ENCODE data around the gene C1QL1.
A peak's percentile ranks its signal among the peaks of the same experiment; 100 is the strongest.

The C1QL1 gene

DNA sequence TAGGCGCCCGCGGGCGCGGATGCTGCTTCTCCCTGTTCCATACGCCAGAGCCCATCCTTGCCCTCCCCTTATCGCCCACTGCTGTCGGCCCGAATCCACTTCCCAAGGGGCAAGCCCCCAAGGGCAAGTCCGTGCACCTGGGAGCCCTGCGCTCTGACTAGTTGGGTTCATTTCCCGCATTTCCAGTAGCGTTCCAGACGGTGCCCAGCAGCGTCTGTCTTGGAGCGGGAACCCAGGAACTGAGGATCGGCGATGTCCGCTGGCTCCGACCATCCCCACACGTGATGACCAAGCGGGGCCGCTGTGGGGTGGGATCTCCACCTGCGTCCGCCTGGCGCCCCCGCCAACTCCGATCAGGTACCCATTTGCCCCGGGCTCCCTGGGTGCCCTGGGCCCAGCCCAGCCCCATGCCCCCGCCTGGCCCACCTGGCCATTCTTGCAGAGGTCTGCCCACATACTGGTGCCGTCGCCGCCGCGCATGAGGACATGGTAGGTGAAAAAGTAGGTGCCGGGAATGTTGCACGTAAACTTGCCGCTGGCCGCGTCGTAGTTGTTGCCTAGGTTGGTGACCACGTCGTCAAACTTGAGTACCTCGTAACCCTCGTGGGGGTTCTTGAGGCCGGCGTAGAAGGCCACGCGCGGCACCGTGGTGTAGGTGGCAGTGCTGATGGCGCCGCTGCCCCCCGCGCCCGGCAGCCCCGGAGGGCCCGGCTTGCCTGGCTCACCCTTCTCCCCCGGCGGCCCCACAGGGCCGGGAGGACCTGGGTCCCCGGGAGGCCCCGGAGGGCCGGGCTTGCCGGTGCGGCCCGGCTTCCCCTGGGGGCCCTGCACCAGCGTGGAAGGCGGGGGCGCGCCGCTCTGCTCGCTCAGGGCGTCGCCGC lies 837 bp downstream of the C1QL1 start:
- FAIRE-seq (no peak), DNase-seq (ENCODE audit: insufficient read length, low spot score) (no peak)
- TF ChIP-seq TAF1 (IDR thresholded peaks at IDR 0.05; ENCODE audit: low read depth, low read length) (no peak), PAX5 (IDR thresholded peaks at IDR 0.05; ENCODE audit: insufficient read depth, low read length, severe bottlenecking) (no peak), POLR2A (IDR thresholded peaks at IDR 0.05; ENCODE audit: low read depth, low read length) (no peak)

DNA sequence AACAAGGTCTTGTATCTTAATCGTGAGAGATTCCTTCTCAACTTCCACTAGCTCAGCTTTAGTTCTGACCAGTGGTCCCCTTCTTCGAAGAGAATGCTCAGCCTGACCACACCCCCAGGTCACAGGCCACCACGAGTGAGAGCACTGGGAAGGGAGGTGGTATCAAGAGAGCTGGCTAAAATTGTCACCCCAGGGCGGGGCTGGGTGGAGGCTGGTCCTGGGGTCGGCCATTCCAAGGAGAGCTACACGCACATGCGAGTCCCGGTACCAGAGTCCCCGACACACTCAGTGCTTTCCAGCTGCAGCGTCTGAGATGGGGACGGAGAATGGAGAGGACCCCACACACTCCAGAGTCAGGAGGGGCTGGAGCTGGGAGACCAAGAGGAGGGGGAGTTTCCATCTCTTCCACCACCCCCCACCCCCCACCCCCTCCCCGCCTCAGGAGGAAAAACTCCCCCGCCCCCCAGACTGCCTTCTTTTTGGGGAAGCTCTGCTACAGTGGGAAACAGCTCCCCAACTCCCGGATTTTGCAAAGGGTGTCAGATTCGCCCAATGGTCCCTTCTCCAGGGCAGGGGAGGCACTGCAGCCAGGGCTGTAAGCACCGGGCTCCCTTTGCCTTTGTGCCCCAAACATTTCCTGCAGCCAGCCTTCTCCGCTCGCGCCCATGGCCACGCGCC lies 1.6 kb downstream of the C1QL1 start:
- DNase-seq (ENCODE audit: insufficient read length, low spot score): no peak
- FAIRE-seq: no peak
- TF ChIP-seq POLR2A (IDR thresholded peaks at IDR 0.05; ENCODE audit: low read depth, low read length) (no peak), SPI1 (IDR thresholded peaks at IDR 0.05; ENCODE audit: low read depth, low read length) (no peak)

DNA sequence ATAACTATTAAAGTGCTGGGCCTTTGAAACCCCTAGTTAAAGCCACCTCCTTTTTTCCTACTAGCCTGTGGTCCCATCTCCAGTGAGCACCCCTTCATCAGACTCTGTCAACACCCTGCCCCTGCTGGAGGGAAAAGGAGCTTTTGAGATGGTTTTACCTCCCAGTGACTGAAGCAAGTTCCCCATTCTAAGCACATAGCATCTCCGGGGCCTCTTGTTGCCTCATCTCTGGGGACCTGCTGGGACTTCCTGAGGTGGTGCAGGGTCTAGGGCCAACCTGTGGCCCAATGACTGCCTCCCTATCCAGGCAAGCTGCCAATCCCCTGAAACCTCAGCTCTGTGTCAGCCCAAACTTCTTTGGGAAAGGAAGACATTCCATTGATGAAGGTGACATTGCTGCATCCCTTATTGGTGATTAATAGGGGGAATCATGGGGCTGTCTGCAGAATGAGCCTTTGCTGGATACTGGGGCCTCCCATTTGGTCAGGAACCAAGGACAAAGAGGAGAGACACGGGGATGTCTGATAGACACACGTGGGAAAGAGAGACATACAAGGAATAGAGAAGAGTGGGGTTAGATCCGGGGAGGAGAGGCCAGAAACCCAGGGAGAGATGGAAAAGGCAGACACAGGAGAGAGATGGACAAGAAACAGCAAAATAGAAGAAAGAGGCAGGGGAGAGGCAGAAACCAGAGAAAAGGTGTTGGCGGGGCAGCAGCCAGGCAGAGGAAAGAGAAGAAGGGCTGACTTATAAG lies 2.4 kb downstream of the C1QL1 start:
- FAIRE-seq (no peak), DNase-seq (ENCODE audit: insufficient read length, low spot score) (no peak)
- TF ChIP-seq POLR2AphosphoS5 (IDR thresholded peaks at IDR 0.05; ENCODE audit: low read depth, low read length) (no peak), SPI1 (IDR thresholded peaks at IDR 0.05; ENCODE audit: low read depth, low read length) (no peak), POLR2A (IDR thresholded peaks at IDR 0.05; ENCODE audit: low read depth, low read length) (no peak), TAF1 (IDR thresholded peaks at IDR 0.05; ENCODE audit: low read depth, low read length) (no peak)

DNA sequence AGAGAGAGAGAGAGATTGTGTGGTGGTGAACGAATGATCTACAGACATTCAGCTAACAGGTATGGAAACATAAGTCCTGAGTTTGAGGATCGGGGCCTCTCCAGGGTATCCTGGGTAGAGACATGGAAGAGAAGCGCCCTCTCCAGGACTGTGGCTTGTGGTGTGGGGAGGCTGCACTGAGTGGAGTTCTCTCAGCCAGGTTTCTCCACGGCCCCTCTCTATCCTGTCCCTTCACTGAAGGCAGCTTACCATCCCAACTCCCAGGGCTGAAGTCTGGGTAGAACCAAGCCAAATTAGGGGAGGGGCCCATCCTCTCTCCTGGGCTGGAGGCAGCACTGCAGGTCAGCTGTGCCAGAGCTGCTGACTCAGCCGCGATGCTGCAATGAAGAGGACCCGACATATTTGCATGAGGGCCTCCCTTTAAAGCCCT lies 6.2 kb downstream of the C1QL1 start:
- DNase-seq (ENCODE audit: insufficient read length, low spot score) (no peak), FAIRE-seq (no peak)
- TF ChIP-seq POU2F2 (IDR thresholded peaks at IDR 0.05; ENCODE audit: low read depth, low read length) (no peak), PAX5 (IDR thresholded peaks at IDR 0.05; ENCODE audit: insufficient read depth, low read length, severe bottlenecking) (no peak), SPI1 (IDR thresholded peaks at IDR 0.05; ENCODE audit: low read depth, low read length) (no peak), POLR2AphosphoS5 (IDR thresholded peaks at IDR 0.05; ENCODE audit: low read depth, low read length) (no peak), POLR2A (IDR thresholded peaks at IDR 0.05; ENCODE audit: low read depth, low read length) (no peak), TAF1 (IDR thresholded peaks at IDR 0.05; ENCODE audit: low read depth, low read length) (no peak)

DNA sequence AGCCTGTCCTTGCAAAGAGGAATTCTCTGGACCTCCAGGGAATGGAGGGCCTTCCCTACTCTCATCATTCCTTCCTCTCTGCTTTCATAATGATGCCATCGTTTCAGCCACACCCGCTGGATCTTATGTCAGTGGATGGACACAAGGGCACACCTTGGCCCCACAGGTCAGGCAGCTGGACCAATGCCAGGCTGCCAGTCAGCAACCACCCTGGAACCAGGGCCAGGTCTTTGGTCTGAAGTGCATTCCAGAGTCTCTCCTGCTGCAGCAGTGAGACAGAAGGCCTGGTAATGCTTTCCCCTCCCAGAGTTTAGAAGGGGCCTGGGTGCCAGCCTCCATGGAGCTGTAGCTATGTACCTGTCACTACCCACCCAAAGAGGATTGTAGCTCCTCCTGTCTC lies 7.4 kb downstream of the C1QL1 start:
- no peak for FAIRE-seq
- TF ChIP-seq PAX5 (IDR thresholded peaks at IDR 0.05; ENCODE audit: insufficient read depth, low read length, severe bottlenecking) (no peak), POLR2AphosphoS5 (IDR thresholded peaks at IDR 0.05; ENCODE audit: low read depth, low read length) (no peak), POU2F2 (IDR thresholded peaks at IDR 0.05; ENCODE audit: low read depth, low read length) (no peak), SPI1 (IDR thresholded peaks at IDR 0.05; ENCODE audit: low read depth, low read length) (no peak), POLR2A (IDR thresholded peaks at IDR 0.05; ENCODE audit: low read depth, low read length) (no peak), TAF1 (IDR thresholded peaks at IDR 0.05; ENCODE audit: low read depth, low read length) (no peak)
- DNase-seq (ENCODE audit: insufficient read length, low spot score): no peak

DNA sequence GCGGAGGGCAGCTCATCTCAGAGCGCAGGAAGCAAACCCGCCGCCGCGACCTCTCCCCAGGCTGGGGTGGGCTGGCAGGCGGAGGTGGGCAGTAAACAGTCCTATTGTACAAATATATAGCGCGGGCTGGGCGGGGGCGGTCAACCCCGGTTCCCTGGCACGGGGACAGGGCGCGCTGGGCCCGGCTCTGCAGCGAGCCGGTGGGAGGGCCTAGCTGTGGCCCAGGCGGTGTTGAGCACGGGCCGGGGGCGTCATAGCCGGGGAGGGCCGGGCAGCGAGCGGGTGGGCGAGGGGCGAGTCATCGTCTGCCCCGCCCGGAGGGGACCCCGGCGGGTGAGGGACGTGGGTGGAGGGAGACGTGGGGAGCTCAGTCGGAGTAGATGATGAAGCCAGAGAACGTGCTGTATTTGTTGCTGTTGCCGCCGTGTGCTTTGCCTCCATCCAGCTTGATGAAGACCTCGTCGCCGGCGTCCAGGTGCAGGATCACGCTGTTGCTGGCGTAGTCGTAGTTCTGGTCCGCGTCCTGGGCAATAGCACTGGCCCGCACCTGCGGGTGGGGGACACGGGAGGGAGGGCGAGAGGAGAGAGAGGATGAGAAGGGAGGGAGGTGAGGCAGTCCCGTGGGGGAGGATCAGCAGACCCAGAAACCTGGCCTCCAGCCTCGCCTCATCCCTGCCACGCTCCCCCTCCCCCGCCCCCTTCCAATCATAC lies 8.1 kb downstream of the C1QL1 start:
- DNase-seq (ENCODE audit: insufficient read length, low spot score) (no peak), FAIRE-seq (peak; percentile 74)
- TF ChIP-seq PAX5 (IDR thresholded peaks at IDR 0.05; ENCODE audit: insufficient read depth, low read length, severe bottlenecking) (no peak), POU2F2 (IDR thresholded peaks at IDR 0.05; ENCODE audit: low read depth, low read length) (no peak), POLR2AphosphoS5 (IDR thresholded peaks at IDR 0.05; ENCODE audit: low read depth, low read length) (no peak), TAF1 (IDR thresholded peaks at IDR 0.05; ENCODE audit: low read depth, low read length) (no peak), SPI1 (IDR thresholded peaks at IDR 0.05; ENCODE audit: low read depth, low read length) (no peak), POLR2A (IDR thresholded peaks at IDR 0.05; ENCODE audit: low read depth, low read length) (no peak)

DNA sequence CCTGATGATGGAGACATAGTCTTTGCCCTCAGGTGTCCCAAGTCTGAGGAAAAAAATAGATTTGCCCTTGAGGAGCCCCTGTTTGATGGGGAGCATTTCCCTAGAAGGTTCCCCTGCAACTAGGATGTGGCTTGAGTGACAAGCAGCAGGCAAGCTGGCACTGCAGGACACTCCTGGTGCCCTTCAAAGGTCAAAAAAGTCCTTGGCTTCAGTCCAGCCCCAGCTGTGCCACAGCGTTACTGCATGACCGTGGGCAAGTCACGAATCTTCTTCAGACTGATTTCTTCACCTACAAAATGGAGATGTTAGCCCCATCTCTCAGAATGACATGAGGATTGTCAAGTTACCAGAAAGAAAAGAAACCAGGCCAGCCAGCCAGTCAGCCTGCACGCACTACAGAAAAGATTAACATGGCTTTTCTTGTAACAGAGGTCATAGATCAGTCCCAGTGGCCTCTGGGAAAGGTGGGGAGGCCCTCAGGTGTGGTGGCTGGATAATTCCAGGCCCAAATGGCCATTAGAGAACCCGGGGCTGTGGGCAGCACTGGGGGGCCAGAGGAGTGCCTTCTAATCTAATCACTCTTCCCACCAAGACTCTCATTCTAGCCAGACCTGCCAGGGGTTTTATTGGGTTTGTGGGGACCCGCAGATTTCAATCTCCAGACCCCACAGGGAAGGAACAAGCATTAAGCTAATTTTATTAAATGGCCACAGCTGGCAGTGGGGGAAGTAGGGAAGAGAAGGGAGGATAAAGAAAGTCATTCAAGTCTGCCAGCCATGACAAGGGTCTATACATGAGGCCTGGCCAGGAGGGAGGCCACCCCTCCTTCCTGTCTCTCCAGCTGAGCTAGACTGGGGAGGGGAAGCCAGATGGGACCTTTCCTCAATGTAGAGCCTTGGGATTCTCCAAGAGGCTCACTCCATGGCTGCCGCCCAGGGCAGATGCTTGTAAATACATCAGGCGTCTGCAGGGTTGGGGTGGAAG lies 10.8 kb downstream of the C1QL1 start:
- no peak for TF ChIP-seq POLR2AphosphoS5 (IDR thresholded peaks at IDR 0.05; ENCODE audit: low read depth, low read length)
- no peak for TF ChIP-seq PAX5 (IDR thresholded peaks at IDR 0.05; ENCODE audit: insufficient read depth, low read length, severe bottlenecking)
- TF ChIP-seq SPI1 (IDR thresholded peaks at IDR 0.05; ENCODE audit: low read depth, low read length): no peak
- no peak for TF ChIP-seq TAF1 (IDR thresholded peaks at IDR 0.05; ENCODE audit: low read depth, low read length)
- no peak for TF ChIP-seq POLR2A (IDR thresholded peaks at IDR 0.05; ENCODE audit: low read depth, low read length)
- no peak for TF ChIP-seq POU2F2 (IDR thresholded peaks at IDR 0.05; ENCODE audit: low read depth, low read length)
- FAIRE-seq (no peak), DNase-seq (ENCODE audit: insufficient read length, low spot score) (no peak)

DNA sequence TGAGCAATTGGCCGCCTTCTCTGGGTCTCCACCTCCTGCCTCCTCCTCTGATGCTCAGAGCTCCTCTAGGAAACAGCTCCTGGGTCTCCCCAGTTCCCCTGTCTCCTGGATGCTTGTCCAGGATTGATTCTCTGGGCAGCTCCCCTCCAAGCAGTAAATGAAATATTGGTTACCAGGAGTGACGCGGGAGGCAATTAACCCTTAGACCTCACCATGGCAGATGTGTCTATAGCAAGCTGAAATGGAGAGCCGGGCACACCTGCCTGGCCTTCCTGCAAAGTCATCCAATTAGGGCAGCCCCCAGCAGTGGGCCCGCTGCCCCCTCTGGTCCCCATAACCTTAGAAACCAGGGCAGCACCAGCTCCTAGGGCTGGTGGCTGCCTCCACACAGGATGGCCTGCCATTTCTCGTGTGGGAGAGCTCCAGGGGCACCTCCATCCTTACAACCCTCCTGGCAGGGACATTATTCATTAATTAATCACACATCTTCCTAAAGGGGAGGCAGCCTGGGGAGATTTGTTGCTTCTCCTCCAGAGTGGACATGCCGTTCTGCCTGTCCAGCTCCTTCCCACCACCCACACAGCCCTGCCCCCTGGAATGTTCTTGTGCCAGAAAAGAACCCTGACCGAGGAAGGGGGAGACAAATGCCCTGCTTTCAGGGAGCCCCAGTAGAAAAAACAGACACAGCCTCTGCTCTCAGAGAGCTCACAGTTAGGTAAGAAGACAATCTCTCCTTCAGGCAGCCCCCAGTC lies 12.3 kb downstream of the C1QL1 start:
- DNase-seq (ENCODE audit: insufficient read length, low spot score) (no peak), FAIRE-seq (no peak)
- TF ChIP-seq SPI1 (IDR thresholded peaks at IDR 0.05; ENCODE audit: low read depth, low read length): no peak
- no peak for TF ChIP-seq PAX5 (IDR thresholded peaks at IDR 0.05; ENCODE audit: insufficient read depth, low read length, severe bottlenecking)
- no peak for TF ChIP-seq POU2F2 (IDR thresholded peaks at IDR 0.05; ENCODE audit: low read depth, low read length)
- TF ChIP-seq TAF1 (IDR thresholded peaks at IDR 0.05; ENCODE audit: low read depth, low read length): no peak
- TF ChIP-seq POLR2A (IDR thresholded peaks at IDR 0.05; ENCODE audit: low read depth, low read length): no peak
- no peak for TF ChIP-seq POLR2AphosphoS5 (IDR thresholded peaks at IDR 0.05; ENCODE audit: low read depth, low read length)
